HG02623 (cell line): ENCODE measurements around the gene DCAF4L1.
A peak's percentile ranks its signal among the peaks of the same experiment; 100 is the strongest.

Experiments used
- ATAC-seq: cut with Tn5 transposase; IDR thresholded peaks from one replicate; pipeline ENCODE4 v1.9.1; 2021; ENCODE audit warnings: moderate library complexity; ENCODE audit not compliant: unreplicated experiment

Gene DCAF4L1

DNA sequence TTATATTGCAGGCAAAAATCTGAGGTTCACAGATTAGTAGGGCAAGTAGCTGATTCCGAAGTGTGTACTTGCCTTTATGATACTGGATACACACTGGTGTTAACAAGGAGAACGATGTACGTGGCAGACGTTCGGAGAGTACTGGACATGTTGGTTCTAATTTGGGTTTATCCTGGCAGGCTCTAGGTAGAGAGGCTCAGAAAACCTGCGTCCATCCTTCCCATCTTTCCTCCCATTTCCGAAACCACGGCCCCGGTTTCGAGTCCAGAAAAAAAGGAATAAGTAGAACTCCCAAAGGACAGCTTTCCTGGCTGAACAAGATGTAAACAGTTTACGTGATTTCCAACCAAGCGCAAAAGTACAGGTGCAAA is 8.4 kb downstream of the DCAF4L1 start:
- peak; percentile 19 for ATAC-seq

DNA sequence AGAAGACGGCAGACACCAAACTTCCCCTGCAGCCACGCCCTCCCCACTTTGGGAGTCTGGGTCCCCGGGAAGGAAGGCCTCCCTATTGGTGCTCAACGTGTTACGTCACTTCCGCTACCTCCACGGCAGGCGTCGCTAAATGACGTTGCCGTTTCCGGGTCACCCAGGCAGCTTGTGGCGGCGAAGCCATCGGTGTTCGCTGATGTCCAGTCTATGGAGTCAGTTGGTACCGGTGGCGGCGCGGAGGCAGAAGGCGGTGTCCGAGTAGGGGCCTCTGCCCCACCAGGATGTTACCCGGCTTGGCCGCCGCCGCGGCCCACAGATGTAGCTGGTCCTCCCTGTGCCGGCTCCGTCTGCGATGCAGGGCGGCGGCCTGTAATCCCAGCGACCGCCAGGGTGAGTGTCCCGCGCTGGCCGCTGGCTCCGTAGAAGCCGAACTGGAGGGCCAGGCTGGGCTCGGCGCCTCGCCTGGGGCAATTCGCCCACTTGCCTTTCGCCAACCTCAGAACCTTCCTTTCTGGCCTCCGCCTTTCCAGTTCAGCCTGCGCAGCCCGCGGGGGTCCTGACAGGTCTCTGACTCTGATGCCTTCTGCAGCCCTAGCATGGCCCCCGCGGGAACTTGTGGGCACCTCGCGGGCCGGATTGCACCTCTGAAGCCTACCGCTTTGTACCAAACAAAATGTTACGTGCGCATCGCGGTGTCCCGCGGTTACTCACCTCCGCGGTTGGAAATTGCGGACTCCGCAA is 9.0 kb downstream of the DCAF4L1 start, which contains the start of gene SLC30A9:
TSS of gene SLC30A9 (plus strand) at position 166 of the 747 bp plus-strand sequence. CDS start at position 288, 122 bp downstream.
- peak; percentile 99 for ATAC-seq

- no peak for ATAC-seq
These were observed 10.6 kb downstream of the DCAF4L1 start for GRCh38 chr4:41991916-41992767.

- no peak for ATAC-seq
These were observed 11.7 kb downstream of the DCAF4L1 start for GRCh38 chr4:41992967-41993857.

- no peak for ATAC-seq
These were observed 13.0 kb downstream of the DCAF4L1 start for GRCh38 chr4:41994461-41994985.

- ATAC-seq = no peak
These were observed 16.5 kb downstream of the DCAF4L1 start for GRCh38 chr4:41998019-41998418.

- no peak for ATAC-seq
These were observed 17.8 kb downstream of the DCAF4L1 start for GRCh38 chr4:41999321-41999720.

GRCh38 chr4:42008011-42008786 is 26.6 kb downstream of the DCAF4L1 start:
- no peak for ATAC-seq

DNA sequence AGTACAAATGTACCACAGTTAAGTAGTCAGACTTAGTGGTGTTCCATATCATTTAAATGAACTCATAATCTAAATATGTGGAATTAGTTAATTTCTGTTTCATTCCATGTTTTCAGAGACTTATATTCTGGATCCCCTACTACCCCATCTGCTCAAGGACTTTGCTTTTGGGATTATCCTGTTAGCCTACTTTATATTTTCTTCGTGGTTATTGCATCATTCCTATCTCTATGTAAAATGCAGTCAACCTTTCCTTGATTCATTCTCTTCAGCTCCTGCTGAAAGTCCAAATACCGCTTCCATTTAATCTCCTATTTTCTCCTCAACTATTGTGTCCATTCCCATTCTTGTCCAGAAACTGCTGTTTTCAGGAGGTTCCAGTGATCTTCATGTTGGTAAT is 33.9 kb downstream of the DCAF4L1 start:
- ATAC-seq = no peak

GRCh38 chr4:42018451-42018850 is 36.9 kb downstream of the DCAF4L1 start:
- no peak for ATAC-seq
